ENCODE results near the gene C1orf21. TPM values are rescaled to one million over a fixed set of nuclear protein-coding genes. Genes with fewer than 3 reads are reported as not detected.

The C1orf21 gene
- total RNA-seq, 2 experiments from 2014 or later: 2.6 to 6.1 TPM

DNA sequence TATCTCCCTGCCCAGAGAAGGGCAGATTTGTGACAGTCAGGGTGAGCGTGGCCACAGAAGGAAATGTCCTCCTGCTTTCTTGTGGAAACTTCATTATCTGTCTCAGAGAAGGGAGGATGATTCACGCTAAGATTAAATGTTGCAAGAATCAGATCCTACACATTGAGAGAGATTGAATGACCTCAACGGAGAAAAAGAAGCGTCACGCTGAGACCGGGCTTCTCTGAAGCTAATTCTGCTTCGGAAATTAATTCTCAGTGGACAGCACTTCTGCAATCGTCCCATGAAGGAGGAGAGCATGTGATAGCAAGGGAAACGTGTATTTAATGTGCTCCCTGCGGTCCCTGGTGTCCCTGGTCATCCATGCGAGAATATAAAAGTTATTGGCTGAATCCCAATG, 19.8 kb upstream of the C1orf21 start:
- Mint-ChIP-seq H3K4me3 (no peak overlapping the region), H3K4me1 (no peaks in the 10 kb centered on the region), H3K27me3 (peaks cover 5% of the 10 kb centered on the region), H3K27ac (no peak overlapping the region), H3K36me3 (ENCODE audit: low read depth) (no peaks in the 10 kb centered on the region), H3K9me3 (ENCODE audit: low read depth) (no peaks in the 10 kb centered on the region)
- CTCF ChIA-PET: no interaction called here
- POLR2A ChIA-PET: no interaction called here
- DNase-seq (no peak), ATAC-seq (no peak)
- intact Hi-C loops (cut with DNase I, micrococcal nuclease): no loop called here

DNA sequence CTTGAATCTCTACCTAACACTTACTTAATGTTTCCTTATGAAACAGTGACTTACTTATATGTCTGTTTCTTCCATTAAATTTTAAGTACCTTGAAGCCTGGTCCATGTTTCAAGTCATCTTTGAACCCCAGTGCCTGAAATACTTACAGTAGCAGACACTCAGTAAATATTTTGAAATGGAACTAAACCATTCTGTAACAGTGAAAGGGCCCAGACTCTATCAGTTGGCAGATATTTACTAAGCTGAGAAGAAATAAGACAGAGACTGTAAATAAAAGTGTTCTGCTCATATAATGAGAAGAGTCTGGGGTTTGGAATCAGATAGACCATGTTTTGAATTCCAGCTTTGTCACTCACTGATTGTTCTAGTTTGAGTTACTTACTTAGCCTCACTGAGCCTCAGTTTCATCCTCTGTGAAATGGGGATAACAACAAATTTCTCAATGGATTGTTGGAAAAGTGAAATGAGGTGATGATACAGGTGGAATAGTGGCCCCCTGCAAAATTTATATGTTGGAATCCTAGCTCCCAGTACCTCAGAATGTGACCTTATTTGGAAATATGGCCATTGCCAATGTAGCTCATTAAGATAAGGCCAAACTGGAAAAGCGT, 19.3 kb upstream of the C1orf21 start:
- Mint-ChIP-seq H3K36me3 (ENCODE audit: low read depth) (no peaks in the 10 kb centered on the region), H3K27me3 (peaks cover 5% of the 10 kb centered on the region), H3K27ac (no peak overlapping the region), H3K9me3 (ENCODE audit: low read depth) (no peaks in the 10 kb centered on the region), H3K4me1 (no peaks in the 10 kb centered on the region), H3K4me3 (no peak overlapping the region)
- intact Hi-C loops (cut with DNase I, micrococcal nuclease): no loop called here
- CTCF ChIA-PET: no interaction called here
- POLR2A ChIA-PET: no interaction called here
- DNase-seq (no peak), ATAC-seq (no peak)

DNA sequence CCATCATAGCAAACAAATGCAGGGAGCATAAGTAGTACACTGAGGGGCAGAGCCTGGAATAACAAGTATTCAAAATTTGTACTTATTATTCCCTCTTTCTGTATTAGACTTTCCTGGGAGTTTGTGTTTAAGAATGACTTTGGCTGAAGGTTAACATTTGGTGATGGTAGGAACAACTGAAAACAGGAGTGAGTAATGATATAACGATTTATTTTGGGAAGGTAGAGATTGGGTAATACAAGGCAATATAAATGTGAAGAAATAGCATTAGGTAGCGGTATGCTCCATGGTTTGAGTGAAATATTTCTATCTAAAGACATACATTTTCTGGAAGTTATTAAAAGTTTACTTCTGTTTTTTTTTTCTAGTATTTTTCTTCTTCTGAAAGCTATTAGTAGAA, 18.5 kb upstream of the C1orf21 start:
- Mint-ChIP-seq H3K27ac (no peak overlapping the region), H3K27me3 (peaks cover 8% of the 10 kb centered on the region), H3K4me1 (no peaks in the 10 kb centered on the region), H3K4me3 (no peak overlapping the region), H3K9me3 (ENCODE audit: low read depth) (no peaks in the 10 kb centered on the region), H3K36me3 (ENCODE audit: low read depth) (no peaks in the 10 kb centered on the region)
- CTCF ChIA-PET: no interaction called here
- POLR2A ChIA-PET: no interaction called here
- no peak for DNase-seq
- intact Hi-C loops (cut with DNase I, micrococcal nuclease): no loop called here
- no peak for ATAC-seq

DNA sequence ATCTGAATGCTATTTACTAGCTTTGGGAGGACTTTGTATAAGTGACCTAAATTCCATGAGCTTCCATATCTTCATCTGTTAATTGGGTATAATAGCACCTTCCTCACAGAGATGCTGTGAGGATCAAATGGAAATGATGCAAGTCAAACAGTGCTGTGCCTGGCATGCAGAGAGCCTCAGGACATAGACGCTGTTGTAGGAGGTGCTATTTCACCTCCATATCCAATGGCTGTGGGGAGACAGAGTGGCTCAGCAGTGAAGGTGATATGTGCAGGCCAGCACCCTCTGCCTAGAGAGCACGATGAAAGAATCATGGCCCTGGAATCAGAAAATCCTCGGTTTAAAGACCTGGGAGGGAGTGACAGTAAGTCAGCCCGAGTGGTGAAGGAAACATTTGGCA, 16.0 kb upstream of the C1orf21 start:
- ATAC-seq: no peak
- Mint-ChIP-seq H3K27ac (no peak overlapping the region), H3K27me3 (peaks cover 8% of the 10 kb centered on the region), H3K9me3 (ENCODE audit: low read depth) (no peaks in the 10 kb centered on the region), H3K4me1 (no peaks in the 10 kb centered on the region), H3K4me3 (no peak overlapping the region), H3K36me3 (ENCODE audit: low read depth) (no peaks in the 10 kb centered on the region)
- ChIA-PET CTCF (no interaction called here), POLR2A (no interaction called here)
- intact Hi-C loops (cut with DNase I, micrococcal nuclease): no loop called here
- no peak for DNase-seq

DNA sequence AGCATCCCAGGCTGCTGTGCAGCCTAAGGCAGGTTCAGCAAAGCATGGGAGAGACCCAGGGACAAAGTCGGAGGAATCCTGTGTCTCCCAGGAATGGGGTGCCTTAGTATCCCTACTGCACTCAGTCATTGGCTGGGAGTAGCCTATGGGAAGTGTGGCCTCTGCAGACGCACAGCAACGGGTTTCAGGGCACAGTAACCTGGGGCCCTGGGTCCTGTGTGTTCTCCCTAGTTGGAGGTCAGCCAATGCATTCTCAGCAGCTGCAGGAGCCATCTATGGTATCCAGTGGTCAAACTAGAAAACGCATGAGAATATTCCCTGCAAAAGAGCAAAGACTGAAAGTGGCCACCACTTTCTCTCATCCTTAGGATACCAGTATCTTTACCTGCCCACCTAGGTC, 13.7 kb upstream of the C1orf21 start:
- H3K9me3 Mint-ChIP-seq (ENCODE audit: low read depth): no peaks in the 10 kb centered on the region
- no peak for ATAC-seq
- intact Hi-C loops (cut with DNase I, micrococcal nuclease): no loop called here
- H3K36me3 Mint-ChIP-seq (ENCODE audit: low read depth): no peaks in the 10 kb centered on the region
- no peak for DNase-seq
- no peaks in the 10 kb centered on the region for H3K4me1 Mint-ChIP-seq
- H3K27ac Mint-ChIP-seq: no peak overlapping the region
- H3K4me3 Mint-ChIP-seq: no peak overlapping the region
- CTCF ChIA-PET: no interaction called here
- POLR2A ChIA-PET: no interaction called here
- H3K27me3 Mint-ChIP-seq: peaks cover 10% of the 10 kb centered on the region

DNA sequence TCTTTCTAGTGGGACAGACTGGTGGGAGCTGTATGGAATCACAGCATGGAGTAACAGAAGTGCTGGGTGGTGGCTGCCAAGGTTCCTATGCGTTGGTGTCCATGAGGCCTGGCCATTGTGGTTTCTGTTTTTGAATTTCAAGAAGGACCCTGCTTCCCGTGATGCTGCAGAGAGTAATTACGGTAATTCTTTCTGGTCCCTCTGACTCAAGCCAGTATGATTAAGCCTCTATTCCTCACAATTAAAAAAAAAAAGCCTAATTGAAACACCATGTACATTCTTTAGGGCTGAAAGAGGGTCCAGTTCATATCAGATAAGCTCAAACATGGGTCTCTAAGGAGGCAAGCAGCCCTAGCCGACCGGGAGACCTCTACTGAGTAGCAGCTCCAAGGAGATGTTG, 10.5 kb upstream of the C1orf21 start:
- ChIA-PET POLR2A (no interaction called here), CTCF (no interaction called here)
- Mint-ChIP-seq H3K36me3 (ENCODE audit: low read depth) (no peaks in the 10 kb centered on the region), H3K27ac (no peak overlapping the region), H3K4me3 (no peak overlapping the region), H3K9me3 (ENCODE audit: low read depth) (no peaks in the 10 kb centered on the region), H3K4me1 (no peaks in the 10 kb centered on the region), H3K27me3 (peaks cover 14% of the 10 kb centered on the region)
- no peak for ATAC-seq
- DNase-seq: no peak
- intact Hi-C loops (cut with DNase I, micrococcal nuclease): no loop called here

DNA sequence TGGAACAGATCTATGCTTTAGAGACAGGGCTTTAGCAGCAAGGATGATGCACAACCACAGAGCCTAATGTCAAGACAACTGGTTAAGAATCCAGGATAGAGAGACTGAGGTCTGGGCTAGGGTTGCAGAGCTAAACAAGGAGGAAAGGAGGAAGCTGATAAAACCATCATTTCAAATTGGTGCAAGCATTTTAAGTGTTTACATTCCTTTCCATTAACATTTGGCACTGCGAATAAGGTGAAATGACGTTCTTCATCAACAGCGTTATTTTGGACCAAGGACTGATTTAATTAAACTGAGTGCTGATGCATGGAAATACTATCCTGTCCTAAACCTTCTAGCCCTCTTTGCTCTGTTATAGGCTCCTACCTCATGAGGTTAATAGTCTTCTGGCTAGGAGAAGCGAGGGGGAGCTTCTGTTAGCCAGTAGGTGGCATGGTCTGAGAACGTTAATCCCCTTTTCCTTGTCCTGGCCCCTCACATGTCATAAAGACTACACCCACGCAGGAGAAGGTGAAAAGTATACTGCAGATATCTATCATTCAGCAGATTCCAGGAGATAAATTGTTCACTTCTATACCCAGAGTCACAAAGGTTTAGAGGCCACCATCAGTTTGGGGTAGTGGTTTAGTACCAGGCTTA, 7.6 kb upstream of the C1orf21 start:
- no peak for ATAC-seq
- no peaks in the 10 kb centered on the region for H3K4me1 Mint-ChIP-seq
- H3K36me3 Mint-ChIP-seq (ENCODE audit: low read depth): no peaks in the 10 kb centered on the region
- H3K27ac Mint-ChIP-seq: no peak overlapping the region
- no peak for DNase-seq
- H3K4me3 Mint-ChIP-seq: no peak overlapping the region
- POLR2A ChIA-PET: no interaction called here
- CTCF ChIA-PET: no interaction called here
- peaks cover 18% of the 10 kb centered on the region for H3K27me3 Mint-ChIP-seq
- intact Hi-C loops (cut with DNase I, micrococcal nuclease): no loop called here
- no peaks in the 10 kb centered on the region for H3K9me3 Mint-ChIP-seq (ENCODE audit: low read depth)

DNA sequence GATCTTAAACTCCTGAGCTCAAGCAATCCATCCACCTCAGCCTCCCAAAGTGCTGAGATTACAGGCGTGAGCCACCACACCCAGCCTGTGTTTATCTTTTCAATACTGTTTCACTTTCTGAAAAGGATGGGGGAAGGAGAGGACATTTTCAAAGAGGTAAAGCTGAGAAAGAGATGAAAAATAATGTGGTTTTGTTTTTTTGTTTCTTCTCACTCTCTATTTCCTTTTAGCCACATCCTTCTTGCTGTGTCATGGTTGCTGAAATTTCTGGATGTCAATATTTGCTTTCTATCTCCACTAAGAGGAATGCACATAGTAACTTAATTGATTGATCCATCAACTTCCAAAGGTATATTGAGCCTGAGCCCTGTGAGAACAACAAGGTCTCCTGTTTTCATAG, 6.4 kb upstream of the C1orf21 start:
- H3K27ac Mint-ChIP-seq: no peak overlapping the region

DNA sequence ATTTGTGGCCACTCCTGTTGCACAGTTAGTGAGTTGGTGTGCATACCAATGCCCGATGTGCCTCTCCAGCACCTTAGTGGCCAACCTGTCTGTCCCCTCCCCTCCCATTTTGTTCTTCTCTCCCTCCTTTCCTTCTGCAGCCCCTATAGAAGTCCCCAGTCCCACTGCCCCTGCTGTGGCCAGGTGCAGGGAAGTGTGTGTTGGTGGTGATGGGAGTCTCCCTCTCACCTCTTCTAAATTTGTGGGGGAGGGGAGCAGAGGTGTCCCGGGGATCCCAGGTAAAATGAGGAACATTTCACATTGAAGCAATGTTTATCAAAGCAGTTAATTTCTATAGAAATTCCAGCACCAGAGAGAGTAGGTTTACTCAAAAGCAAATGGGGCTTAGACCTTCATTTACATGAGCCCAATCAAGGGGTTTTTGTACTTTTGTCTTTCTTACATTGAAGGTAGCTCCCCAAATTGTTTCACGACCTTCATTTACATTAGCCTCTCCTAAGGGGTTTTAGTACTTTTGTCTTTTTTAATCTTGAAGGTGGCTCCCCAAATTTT, 3.0 kb upstream of the C1orf21 start:
- Mint-ChIP-seq H3K9me3 (ENCODE audit: low read depth) (no peaks in the 10 kb centered on the region), H3K4me1 (peaks cover 12% of the 10 kb centered on the region), H3K27ac (no peak overlapping the region), H3K36me3 (ENCODE audit: low read depth) (no peaks in the 10 kb centered on the region), H3K27me3 (peaks cover 36% of the 10 kb centered on the region), H3K4me3 (no peak overlapping the region)
- CTCF ChIA-PET: no interaction called here
- intact Hi-C loops (cut with DNase I, micrococcal nuclease): loop anchor here (10.0 kb wide), 4 partner anchors 281 to 749 kb away; partner anchors contain the start of genes ARPC5 (in 1 of the 2), COLGALT2 (in 1 of the 2) and TSEN15 (in 1 of the 2)
- no peak for DNase-seq
- no peak for ATAC-seq
- POLR2A ChIA-PET: no interaction called here

More for the DNA sequence above, 6.4 kb upstream of the C1orf21 start:
- Mint-ChIP-seq H3K36me3 (ENCODE audit: low read depth) (no peaks in the 10 kb centered on the region), H3K4me3 (no peak overlapping the region), H3K4me1 (no peaks in the 10 kb centered on the region), H3K9me3 (ENCODE audit: low read depth) (no peaks in the 10 kb centered on the region), H3K27me3 (peaks cover 26% of the 10 kb centered on the region)
- POLR2A ChIA-PET: no interaction called here
- CTCF ChIA-PET: interaction anchor here (0.7 to 1.0 kb wide), 2 partner anchors 16 to 272 kb away, joined by 3 to 4 read pairs; no protein-coding TSS in a partner anchor
- intact Hi-C loops (cut with DNase I, micrococcal nuclease): loop anchor here (10.0 kb wide), 4 partner anchors 284 to 746 kb away; partner anchors contain the start of genes ARPC5 (in 1 of the 2), COLGALT2 (in 1 of the 2) and TSEN15 (in 1 of the 2)
- DNase-seq (no peak), ATAC-seq (no peak)

DNA sequence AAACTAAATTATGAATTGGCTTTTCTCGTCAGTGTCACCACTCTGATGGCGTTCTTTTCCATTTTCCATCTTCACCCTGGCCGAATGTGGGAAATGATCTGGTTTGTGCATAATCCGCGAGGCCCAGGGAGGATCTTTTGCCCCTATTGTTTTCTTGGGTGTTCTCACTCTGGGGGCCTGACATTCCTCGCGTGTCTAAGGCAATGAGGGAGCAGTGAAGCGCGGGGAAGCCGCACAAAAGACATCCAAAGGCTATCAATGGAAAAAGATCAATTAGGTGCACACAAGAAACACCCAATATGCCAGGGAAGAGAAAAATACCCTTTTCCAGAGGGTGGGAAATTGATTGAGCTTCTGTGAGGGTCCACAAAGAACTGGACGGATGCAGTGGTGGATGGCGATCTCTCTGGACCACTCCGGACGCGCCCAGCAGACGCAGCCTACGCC, 941 bp upstream of the C1orf21 start:
- Mint-ChIP-seq H3K4me1 (peaks cover 12% of the 10 kb centered on the region), H3K27ac (peak overlapping the region; percentile 38), H3K36me3 (ENCODE audit: low read depth) (no peaks in the 10 kb centered on the region), H3K27me3 (peaks cover 44% of the 10 kb centered on the region), H3K4me3 (peak overlapping the region; percentile 66), H3K9me3 (ENCODE audit: low read depth) (no peaks in the 10 kb centered on the region)
- ChIA-PET POLR2A (no interaction called here), CTCF (no interaction called here)
- DNase-seq (no peak), ATAC-seq (no peak)
- intact Hi-C loops (cut with DNase I, micrococcal nuclease): loop anchor here (1.0 to 10.0 kb wide), 12 partner anchors 107 to 914 kb away; partner anchors contain the start of genes ARPC5 (in 2 of the 2), TSEN15 (in 2 of the 2), COLGALT2 (in 1 of the 2) and EDEM3 (in 1 of the 2)

DNA sequence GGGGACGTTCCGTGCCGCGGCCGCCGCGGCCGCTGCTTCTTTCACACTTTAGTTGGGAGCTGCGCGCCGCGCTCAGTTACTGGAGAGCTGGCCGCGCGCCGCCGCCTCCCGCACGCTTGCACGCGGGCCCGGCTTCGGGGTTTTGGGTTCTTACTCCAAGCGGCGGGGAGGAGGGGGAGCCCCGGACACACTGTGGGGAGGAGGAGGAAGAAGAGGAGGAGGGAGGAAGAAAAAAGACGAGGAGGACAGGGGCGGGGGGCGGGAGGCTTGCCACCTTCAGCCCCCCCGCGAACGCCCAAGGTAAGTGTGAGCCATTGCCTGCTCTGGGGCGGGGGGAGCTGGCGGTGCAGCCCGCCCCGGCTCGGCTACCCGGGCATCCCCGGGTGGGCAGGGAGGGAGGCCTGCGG, 243 bp downstream of the C1orf21 start:
- Mint-ChIP-seq H3K27ac (no peak overlapping the region), H3K27me3 (peaks cover 42% of the 10 kb centered on the region), H3K4me3 (peak overlapping the region; percentile 63), H3K36me3 (ENCODE audit: low read depth) (no peaks in the 10 kb centered on the region), H3K9me3 (ENCODE audit: low read depth) (no peaks in the 10 kb centered on the region), H3K4me1 (peaks cover 12% of the 10 kb centered on the region)
- ATAC-seq (peak; percentile 13), DNase-seq (no peak)
- POLR2A ChIA-PET: interaction anchor here (1.2 kb wide), 1 partner anchor 277 kb away, joined by 3 read pairs; no protein-coding TSS in a partner anchor
- intact Hi-C loops (cut with DNase I, micrococcal nuclease): loop anchor here (2.0 to 10.0 kb wide), 10 partner anchors 106 to 915 kb away; partner anchors contain the start of genes ARPC5 (in 1 of the 2), COLGALT2 (in 1 of the 2), EDEM3 (in 1 of the 2) and SMG7 (in 1 of the 2)
- CTCF ChIA-PET: interaction anchor here (0.6 to 1.4 kb wide), 3 partner anchors 10 to 277 kb away, joined by 3 to 5 read pairs (median 3); no protein-coding TSS in a partner anchor

All from activated CD4-positive, alpha-beta T cell treated with anti-CD3 and anti-CD28 coated beads for 36 hours (primary cell).